GM21529 (cell line): ENCODE data around the gene MRPL22.
"Not testable (repeated sequence)": the region's sequence is repeated elsewhere in the genome, so short reads cannot be mapped to it uniquely, and the experiment has no call there.

Experiments
- ATAC-seq: cut with Tn5 transposase; IDR thresholded peaks from one replicate; pipeline ENCODE4 v1.9.1; 2021; ENCODE audit not compliant: unreplicated experiment

The MRPL22 gene

GRCh38 chr5:154939387-154939786 is 1.5 kb upstream of the MRPL22 start:
- ATAC-seq: not testable (repeated sequence)

GRCh38 chr5:154940375-154940771 is 500 bp upstream of the MRPL22 start:
- no peak for ATAC-seq

- no peak for ATAC-seq
Observed at GRCh38 chr5:154943527-154943926, 2.7 kb downstream of the MRPL22 start.

DNA sequence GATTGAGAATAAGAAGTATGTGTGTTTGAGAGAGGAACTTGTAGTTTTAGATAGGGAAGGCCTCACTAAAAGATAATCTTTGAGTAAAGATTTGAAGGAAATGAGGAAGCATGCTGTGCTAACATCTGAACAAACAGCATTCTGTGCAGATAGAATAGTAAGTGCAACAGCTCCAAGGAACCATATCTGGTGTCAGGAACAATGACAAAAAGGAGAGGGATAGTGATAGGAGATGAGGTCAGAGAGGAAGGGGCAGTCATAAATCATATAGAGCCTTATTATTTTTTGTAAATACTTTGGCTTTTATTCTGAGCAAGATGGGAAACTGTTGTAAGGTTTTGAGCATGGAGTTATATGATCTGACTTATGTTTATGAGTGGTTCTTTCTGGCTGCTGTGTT is 3.8 kb downstream of the MRPL22 start:
- ATAC-seq: no peak

GRCh38 chr5:154945695-154946301 is 4.9 kb downstream of the MRPL22 start:
- no peak for ATAC-seq

DNA sequence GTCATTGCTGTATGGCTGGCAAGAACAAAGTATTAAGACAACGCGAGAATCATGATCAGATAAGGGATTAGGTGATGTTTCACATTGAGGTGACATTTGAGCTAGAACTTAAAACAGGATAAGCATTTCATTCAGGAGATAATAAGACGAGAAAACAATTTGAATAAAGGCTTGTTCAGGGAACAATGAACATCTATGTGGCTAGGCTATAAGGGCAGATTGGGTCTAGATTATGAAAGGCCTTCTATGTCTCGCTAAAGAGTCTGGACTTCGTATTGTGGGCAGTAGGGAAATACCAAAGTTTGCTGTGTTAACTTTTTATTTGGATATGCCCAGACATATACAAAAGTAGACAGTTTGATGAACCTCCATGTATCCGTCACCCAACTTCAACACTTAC is 6.9 kb downstream of the MRPL22 start:
- no peak for ATAC-seq

- no peak for ATAC-seq
Observed at GRCh38 chr5:154948313-154948712, 7.4 kb downstream of the MRPL22 start.

GRCh38 chr5:154949781-154950180 is 8.9 kb downstream of the MRPL22 start:
- ATAC-seq: no peak

DNA sequence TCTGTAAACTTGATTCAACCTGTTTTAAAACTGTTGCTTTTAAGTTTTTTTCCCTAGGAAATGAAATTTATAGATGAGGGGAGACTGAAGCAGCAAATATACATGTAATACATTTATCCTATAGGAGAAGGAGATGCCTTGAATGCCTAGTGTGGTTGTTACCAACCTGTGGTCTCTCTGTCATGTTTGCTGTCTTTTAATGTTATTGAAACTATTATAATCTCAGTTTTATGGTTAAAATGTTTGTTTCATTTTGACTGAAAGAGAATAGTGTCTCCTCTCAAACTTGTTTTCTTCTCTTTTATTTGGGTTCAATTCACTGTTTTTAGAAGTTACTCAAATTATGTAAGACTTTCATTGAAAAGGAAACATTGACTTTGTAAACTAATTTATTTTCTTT is 15.8 kb downstream of the MRPL22 start:
- ATAC-seq: no peak

GRCh38 chr5:154962494-154962893 is 21.6 kb downstream of the MRPL22 start:
- peak; percentile 96 for ATAC-seq

DNA sequence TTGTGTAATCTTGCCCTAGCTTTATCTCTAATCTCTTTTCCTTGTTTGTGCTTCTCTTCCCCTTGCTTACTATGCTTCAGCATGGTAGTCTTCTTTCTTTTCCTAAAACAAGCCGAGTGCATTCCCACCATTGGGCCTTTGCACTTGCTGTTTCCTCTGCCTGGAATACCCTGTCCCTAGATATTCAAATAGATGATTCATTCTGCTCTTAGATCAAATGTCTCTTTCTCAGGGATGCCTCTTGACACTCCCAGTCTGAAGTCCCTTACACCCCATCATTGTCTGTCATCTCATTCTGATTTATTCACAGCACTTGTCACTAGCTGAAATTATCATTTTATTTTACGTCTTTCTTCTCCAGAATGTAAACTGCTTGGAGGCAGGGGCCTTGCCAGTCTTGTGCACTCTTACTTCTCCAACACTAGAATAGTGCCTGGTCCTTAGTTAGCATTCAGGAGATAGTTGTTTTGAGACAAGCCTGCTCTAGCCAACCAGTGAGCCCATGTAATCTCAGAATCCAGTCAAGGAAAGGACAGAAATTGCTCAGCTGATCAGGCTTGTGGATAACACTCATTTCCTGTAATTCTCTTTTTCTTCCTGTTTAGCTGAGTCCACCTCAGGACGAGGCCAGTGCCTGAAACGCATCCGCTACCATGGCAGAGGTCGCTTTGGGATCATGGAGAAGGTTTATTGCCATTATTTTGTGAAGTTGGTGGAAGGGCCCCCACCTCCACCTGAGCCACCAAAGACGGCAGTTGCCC is 25.4 kb downstream of the MRPL22 start:
- ATAC-seq: no peak

GRCh38 chr5:154966874-154967273 is 26.0 kb downstream of the MRPL22 start:
- ATAC-seq: no peak

GRCh38 chr5:154967421-154968024 is 26.6 kb downstream of the MRPL22 start:
- ATAC-seq: no peak

- ATAC-seq: no peak
Observed at GRCh38 chr5:154968953-154969352, 28.1 kb downstream of the MRPL22 start.

DNA sequence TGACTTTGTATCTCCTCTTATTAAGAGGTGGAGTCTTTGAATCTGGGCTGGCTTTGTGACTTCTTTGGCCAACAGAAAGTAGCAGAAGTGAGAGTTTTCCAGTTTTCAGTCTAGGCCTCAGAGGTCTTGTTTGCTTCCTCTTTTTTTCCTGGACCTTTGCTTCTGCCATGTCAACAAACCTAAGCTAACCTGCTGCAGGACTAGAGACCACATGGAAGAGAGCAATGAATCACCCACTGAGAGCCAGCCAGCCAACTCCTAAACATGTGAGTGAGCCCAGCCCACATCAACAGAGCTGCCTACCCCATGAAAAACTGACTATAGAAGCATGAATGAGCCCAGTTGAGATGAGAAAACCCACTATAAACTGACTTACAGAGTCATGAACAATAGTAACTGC is 29.9 kb downstream of the MRPL22 start:
- no peak for ATAC-seq

DNA sequence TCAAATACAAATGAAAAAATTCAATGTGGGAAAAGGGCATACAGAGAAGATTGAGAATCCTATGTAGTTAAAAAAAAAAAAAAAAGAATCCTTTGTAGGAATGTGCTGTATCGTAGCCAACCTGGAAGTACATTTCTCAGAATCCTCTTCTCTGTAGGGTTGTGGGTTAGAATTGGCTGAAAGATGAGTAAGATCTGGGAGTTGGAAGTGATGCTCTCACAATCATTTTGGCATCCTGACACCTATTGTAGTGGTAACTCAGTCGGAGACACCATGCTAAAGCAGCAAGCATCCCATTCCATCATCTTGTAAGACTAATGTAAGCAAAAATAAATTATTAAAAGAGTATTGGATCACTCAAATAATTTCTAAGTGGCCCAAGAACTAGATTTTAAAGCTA is 30.6 kb downstream of the MRPL22 start:
- ATAC-seq: no peak

- ATAC-seq: no peak
Observed at GRCh38 chr5:154972476-154973080, 31.7 kb downstream of the MRPL22 start.

DNA sequence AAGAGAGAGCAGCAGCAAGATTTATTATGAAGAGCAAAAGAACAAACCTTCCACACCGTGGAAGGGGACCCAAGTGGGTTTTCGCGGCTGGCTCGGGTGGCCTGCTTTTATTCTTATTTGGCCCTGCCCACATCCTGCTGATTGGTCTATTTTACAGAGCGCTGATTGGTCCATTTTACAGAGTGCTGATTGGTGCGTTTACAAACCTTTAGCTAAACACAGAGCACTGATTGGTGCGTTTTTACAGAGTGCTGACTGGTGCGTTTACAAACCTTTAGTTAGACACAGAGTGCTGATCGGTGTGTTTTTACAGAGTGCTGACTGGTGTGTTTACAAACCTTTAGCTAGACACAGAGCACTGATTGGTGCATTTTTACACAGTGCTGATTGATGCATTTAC is 35.2 kb downstream of the MRPL22 start:
- ATAC-seq: not testable (repeated sequence)

DNA sequence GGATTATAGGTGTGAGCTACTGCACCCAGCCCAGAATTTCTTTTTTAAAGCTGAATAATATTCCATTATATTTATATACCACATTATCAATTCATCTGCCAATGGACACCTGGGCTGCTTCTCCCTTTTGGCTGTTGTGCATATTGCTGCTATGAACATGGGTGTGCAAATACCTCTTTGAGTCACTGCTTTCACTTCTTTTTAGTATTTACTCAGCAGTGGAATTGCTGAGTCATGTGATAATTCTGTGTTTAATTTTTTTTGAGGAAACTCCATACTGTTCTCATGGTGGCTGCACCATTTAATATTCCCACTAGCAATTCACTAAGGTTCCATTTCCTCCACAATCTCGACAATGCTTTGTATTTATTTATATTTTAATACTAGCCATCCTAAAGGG is 36.5 kb downstream of the MRPL22 start:
- peak; percentile 49 for ATAC-seq

- not testable (repeated sequence) for ATAC-seq
Observed at GRCh38 chr5:154978294-154978693, 37.4 kb downstream of the MRPL22 start.

- ATAC-seq: no peak
Observed at GRCh38 chr5:154984946-154985516, 44.2 kb downstream of the MRPL22 start.

DNA sequence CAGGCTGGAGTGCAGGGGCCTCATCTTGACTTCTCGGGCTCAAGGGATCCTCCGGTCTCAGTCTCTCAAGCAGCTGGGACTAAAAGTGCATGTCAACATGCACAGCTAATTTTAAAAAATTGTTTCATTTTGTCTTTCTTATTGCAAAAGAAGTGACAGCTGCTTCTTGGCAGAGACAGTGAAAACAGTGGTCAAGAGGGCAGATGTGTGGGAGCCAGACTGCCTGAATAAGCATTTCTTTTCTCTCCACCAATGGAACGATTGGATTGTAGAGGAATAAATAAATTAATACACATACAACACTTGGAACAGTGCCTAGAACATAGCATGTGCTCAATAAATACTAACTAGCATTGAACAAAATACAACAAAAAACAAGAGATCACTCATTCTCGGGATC is 45.3 kb downstream of the MRPL22 start:
- ATAC-seq: no peak
